B cell (primary cell): ENCODE data around the gene ZNF33B. TPM values are rescaled to one million over a fixed set of nuclear protein-coding genes. Genes with fewer than 3 reads are reported as not detected.

Experiments used
- ATAC-seq: fragments of 200-7000 bp; cut with Tn5 transposase; one replicate; pipeline ENCODE4 v1.10.0; 2021; ENCODE audit warnings: low read depth, mild to moderate bottlenecking, moderate number of reproducible peaks, moderate library complexity
- CTCF ChIA-PET: fragments of 350-600 bp; sonication (Branson Sonifier 250); formaldehyde crosslinking; loops from one replicate; lab custom pipeline; 2021; ENCODE audit warnings: antibody characterized with exemption, inconsistent platforms; lab: Charles Lee
- POLR2A ChIA-PET: fragments of 350-600 bp; sonication (Branson Sonifier 250); formaldehyde crosslinking; loops from one replicate; lab custom pipeline; 2021; ENCODE audit warnings: antibody characterized with exemption; lab: Charles Lee
- DNase-seq: peaks from one replicate; pipeline ENCODE4 v3.0.0; 2013
- H2AFZ ChIP-seq: 2 replicates; pipeline ENCODE4 v1.6.1; 2012; ENCODE audit warnings: mild to moderate bottlenecking, low read depth, low read length; ENCODE audit not compliant: insufficient read depth, poor library complexity, severe bottlenecking
- H3K27ac ChIP-seq, 2 donors: 1 replicate in 1 of 2; 2 replicates in 1 of 2; pipeline ENCODE4 v1.5.1; 2012 to 2013; ENCODE audit warnings: low read length in 2 of 2, mild to moderate bottlenecking in 2 of 2, moderate library complexity in 1 of 2
- H3K27me3 ChIP-seq, 4 experiments: fragments of 200-600 bp in 1 of 4; sonication (generic) in 1 of 4; replicated peaks in 1 of 4; 1 replicate in 2 of 4; 2 replicates in 2 of 4; pipeline versions ENCODE4 v1.6.1 to v1.7.0; 2013 to 2016; ENCODE audit warnings: low read length in 3 of 4, mild to moderate bottlenecking in 2 of 4, mixed read lengths in 1 of 4, moderate library complexity in 1 of 4; ENCODE audit not compliant: insufficient read depth in 4 of 4, control insufficient read depth in 3 of 4; ENCODE audit errors: control extremely low read depth in 1 of 4
- H3K36me3 ChIP-seq, 2 experiments: replicated peaks in 1 of 2; 1 replicate in 1 of 2; 2 replicates in 1 of 2; pipeline versions ENCODE4 v1.6.1 to v1.7.1; 2013; ENCODE audit warnings: low read length in 1 of 2; ENCODE audit not compliant: insufficient read depth in 2 of 2, control insufficient read depth in 1 of 2; ENCODE audit errors: control extremely low read depth in 1 of 2, extremely low read depth in 1 of 2
- H3K4me1 ChIP-seq, 2 donors: fragments of 200-600 bp in 1 of 2; sonication (generic) in 1 of 2; 1 replicate in 1 of 2; 2 replicates in 1 of 2; pipeline versions ENCODE4 v1.5.1 to v1.6.1; 2013 to 2017; ENCODE audit warnings: low read length in 2 of 2; ENCODE audit not compliant: control insufficient read depth in 2 of 2, insufficient read depth in 2 of 2
- H3K4me2 ChIP-seq: replicated peaks from 2 replicates; pipeline ENCODE3; 2012; ENCODE audit warnings: mild to moderate bottlenecking, low read depth, low read length; ENCODE audit not compliant: poor library complexity, severe bottlenecking
- H3K4me3 ChIP-seq, 5 experiments: fragments of 200-600 bp in 1 of 5; sonication (generic) in 1 of 5; 1 replicate in 3 of 5; 2 replicates in 2 of 5; pipeline versions ENCODE4 v1.5.1 to v1.7.0; 2011 to 2016; ENCODE audit warnings: low read length in 4 of 5, mild to moderate bottlenecking in 4 of 5, low read depth in 2 of 5, control low read depth in 1 of 5, moderate library complexity in 1 of 5; ENCODE audit not compliant: insufficient read depth in 1 of 5; ENCODE audit errors: control extremely low read depth in 1 of 5, extremely low read depth in 1 of 5
- H3K79me2 ChIP-seq: fragments of 200-600 bp; sonication (generic); one replicate; pipeline ENCODE4 v1.6.0; 2016; ENCODE audit warnings: low read length; ENCODE audit not compliant: control insufficient read depth, insufficient read depth
- H3K9ac ChIP-seq: fragments of 200-600 bp; sonication (generic); 2 replicates; pipeline ENCODE4 v1.6.1; 2017; ENCODE audit warnings: mild to moderate bottlenecking, low read length, moderate library complexity
- H3K9me3 ChIP-seq, 3 donors: one replicate each; pipeline versions ENCODE4 v1.6.1 to v1.7.1; 2013; ENCODE audit warnings: low read length in 2 of 3; ENCODE audit not compliant: control insufficient read depth in 2 of 3, insufficient read depth in 1 of 3; ENCODE audit errors: control extremely low read depth in 1 of 3
- H4K20me1 ChIP-seq: 2 replicates; pipeline ENCODE4 v1.6.0; 2012; ENCODE audit warnings: mild to moderate bottlenecking, low read length; ENCODE audit not compliant: insufficient read depth, control insufficient read depth, poor library complexity, severe bottlenecking
- H3K27ac Mint-ChIP-seq: one replicate; pipeline ENCODE4 v1.8.0; 2021; ENCODE audit warnings: mixed read lengths
- H3K27me3 Mint-ChIP-seq: one replicate; pipeline ENCODE4 v1.8.0; 2021; ENCODE audit warnings: mixed read lengths
- H3K4me1 Mint-ChIP-seq: one replicate; pipeline ENCODE4 v1.8.0; 2021; ENCODE audit warnings: mixed read lengths
- H3K4me3 Mint-ChIP-seq: one replicate; pipeline ENCODE4 v1.8.0; 2021; ENCODE audit warnings: mixed read lengths
- H3K9me3 Mint-ChIP-seq: one replicate; pipeline ENCODE4 v1.8.0; 2022; ENCODE audit warnings: mixed read lengths; ENCODE audit not compliant: insufficient read depth
- CTCF ChIP-seq: fragments of 200-600 bp; IDR thresholded peaks from one replicate; pipeline ENCODE4 v1.8.0; 2022; ENCODE audit warnings: antibody characterized with exemption, mild to moderate bottlenecking
- EZH2 ChIP-seq: IDR thresholded peaks from 2 replicates; pipeline ENCODE4 v1.6.1; 2012; ENCODE audit warnings: borderline replicate concordance, low read depth, mild to moderate bottlenecking, moderate library complexity, low read length; ENCODE audit not compliant: insufficient read depth, poor library complexity, severe bottlenecking
- WGBS: methylation state at CpG from one replicate; pipeline ENCODE4 v1.1.5; 2013; ENCODE audit warnings: missing lambda C conversion rate; ENCODE audit not compliant: insufficient coverage; 5-methylcytosine and 5-hydroxymethylcytosine counted together
- intact Hi-C: fragments of 100-400 bp; cut with micrococcal nuclease; formaldehyde crosslinking; loops from one replicate; pipeline ENCODE4 v1.10.0; 2022
- polyA plus RNA-seq: library from polyadenylated mRNA; depleted of rRNA; stranded (reverse); fragments of >200 nt; gene quantifications from 2 replicates; pipeline ENCODE4 v1.2.3, GENCODE V29; 2012
- total RNA-seq, 2 donors: library from RNA; stranded (reverse); fragments of 120-200 nt in 1 of 2; gene quantifications; 1 replicate in 1 of 2; 2 replicates in 1 of 2; pipeline versions ENCODE4 v1.2.3 to v1.2.4, GENCODE V29; 2013 to 2022

The ZNF33B gene
- total and polyA plus RNA-seq, 2 donors (not counting 1 experiment from before 2014, with no cell fraction given): 15.5 to 66.9 TPM

GRCh38 chr10:42635098-42635497, 3.3 kb downstream of the ZNF33B start:
- Mint-ChIP-seq H3K4me1 (peaks cover 41% of the 10 kb centered on the region), H3K27ac (no peak overlapping the region), H3K27me3 (no peaks in the 10 kb centered on the region), H3K4me3 (no peak overlapping the region), H3K9me3 (no peaks in the 10 kb centered on the region)
- no peak overlapping the region for H3K27ac ChIP-seq
- H3K9ac ChIP-seq: no peak overlapping the region
- no peak for ATAC-seq
- H3K4me2 ChIP-seq: no peak overlapping the region
- intact Hi-C loops: loop anchor here (5.0 kb wide), 1 partner anchor 772 kb away; the partner anchor contains the start of gene HNRNPF
- ChIA-PET CTCF (no interaction called here), POLR2A (no interaction called here)
- H4K20me1 ChIP-seq: no peaks in the 10 kb centered on the region
- H3K36me3 ChIP-seq: peaks cover 6 to 19% of the 10 kb centered on the region in 2 experiments
- H3K9me3 ChIP-seq: no peaks in the 10 kb centered on the region
- H2AFZ ChIP-seq: no peak overlapping the region
- peaks cover 18% of the 10 kb centered on the region for H3K79me2 ChIP-seq
- WGBS: 100% methylated on average over 1 of the region's 4 CpGs
- no peak for DNase-seq
- no peak overlapping the region for H3K4me3 ChIP-seq
- no peaks in the 10 kb centered on the region for H3K27me3 ChIP-seq
- TF ChIP-seq EZH2: no peak
- TF ChIP-seq CTCF: no peak
- H3K4me1 ChIP-seq: peaks cover 14 to 15% of the 10 kb centered on the region in 2 donors

DNA sequence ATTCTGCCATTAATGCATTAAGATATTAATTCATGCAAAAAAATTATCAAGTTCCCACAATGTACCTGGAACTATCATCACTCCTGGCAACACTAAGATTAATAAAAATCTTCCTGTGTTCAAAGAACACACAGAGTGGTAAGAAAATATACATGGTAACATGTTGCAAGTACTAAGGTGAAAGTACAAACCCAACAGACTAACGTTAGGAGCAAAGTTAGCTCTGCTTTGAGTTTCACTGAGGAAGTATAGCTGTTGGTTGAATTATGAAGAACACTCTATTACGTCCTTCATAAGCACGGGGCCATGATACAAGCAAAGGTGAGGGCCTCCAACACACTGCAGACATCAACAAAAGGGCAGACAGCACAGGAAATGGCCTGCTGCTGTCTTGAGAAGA, 5.8 kb downstream of the ZNF33B start:
- Mint-ChIP-seq H3K27ac (no peak overlapping the region), H3K27me3 (no peaks in the 10 kb centered on the region), H3K4me3 (no peak overlapping the region), H3K9me3 (no peaks in the 10 kb centered on the region), H3K4me1 (peaks cover 27% of the 10 kb centered on the region)
- no peak for TF ChIP-seq EZH2
- no peak for TF ChIP-seq CTCF
- DNase-seq (no peak), ATAC-seq (no peak)
- intact Hi-C loops: no loop called here
- H3K79me2 ChIP-seq: peaks cover 14% of the 10 kb centered on the region
- H3K27ac ChIP-seq: no peak overlapping the region
- H3K36me3 ChIP-seq: peaks cover 7 to 34% of the 10 kb centered on the region in 2 experiments
- WGBS: no CpG with 5 or more reads among the region's 3 CpGs
- peaks cover 3 to 7% of the 10 kb centered on the region in 2 donors for H3K4me1 ChIP-seq
- ChIA-PET POLR2A (no interaction called here), CTCF (no interaction called here)
- H2AFZ ChIP-seq: no peak overlapping the region
- H3K9ac ChIP-seq: no peak overlapping the region
- no peaks in the 10 kb centered on the region for H4K20me1 ChIP-seq
- H3K4me3 ChIP-seq: no peak overlapping the region
- no peak overlapping the region for H3K4me2 ChIP-seq
- H3K27me3 ChIP-seq: no peaks in the 10 kb centered on the region
- no peaks in the 10 kb centered on the region for H3K9me3 ChIP-seq
